NOMO-1 treated with dmso at 0.1 percent for 144 hours (cell line): Measurements from ENCODE around the gene SLC12A8.

Experiments
- DNase-seq: peaks from one replicate; lab custom pipeline; 2025; ENCODE audit not compliant: unreplicated experiment; lab: John Stamatoyannopoulos, UW

Gene SLC12A8

GRCh38 chr3:125188955-125189354, 23.6 kb downstream of the SLC12A8 start:
- no peak for DNase-seq

DNA sequence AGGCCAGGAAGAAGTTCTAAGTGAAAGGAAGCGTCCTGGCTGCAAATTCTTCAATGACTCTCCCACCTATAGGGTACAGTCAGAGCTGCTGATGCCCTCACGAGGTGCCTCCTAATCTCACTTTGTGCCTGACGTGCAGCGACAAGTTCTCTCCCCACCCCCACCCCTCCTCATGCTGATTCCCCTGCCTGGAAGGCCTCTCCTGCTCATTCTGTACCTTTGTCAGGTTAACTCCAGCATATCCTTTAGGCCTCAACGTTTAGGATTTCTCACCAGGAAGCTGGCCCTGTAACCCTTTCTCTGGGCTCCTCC, 25.0 kb downstream of the SLC12A8 start:
- no peak for DNase-seq

GRCh38 chr3:125186800-125187598, 25.5 kb downstream of the SLC12A8 start:
- DNase-seq = no peak

- no peak for DNase-seq
Measured at GRCh38 chr3:125186261-125186787, 26.2 kb downstream of the SLC12A8 start.

DNA sequence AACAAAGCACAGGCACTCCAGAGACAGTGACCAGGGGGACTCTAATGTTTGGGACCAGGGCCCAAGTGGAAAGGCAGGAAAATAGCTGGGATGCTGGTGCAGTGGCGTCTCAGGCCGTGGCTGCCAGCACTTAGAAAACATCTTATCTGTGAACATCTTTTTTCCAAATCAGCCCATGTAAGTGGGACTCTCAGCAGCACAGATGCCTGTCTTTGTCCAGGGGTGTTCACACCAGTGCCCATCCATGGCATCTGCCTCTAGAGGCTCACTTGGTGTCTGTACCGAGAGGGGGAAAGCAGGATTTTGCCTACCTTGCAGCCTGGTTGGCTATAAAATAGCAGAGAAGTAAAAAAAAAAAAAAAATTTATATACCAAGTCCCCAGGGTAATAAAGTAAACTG, 26.7 kb downstream of the SLC12A8 start:
- DNase-seq = no peak

GRCh38 chr3:125179884-125180240, 32.7 kb downstream of the SLC12A8 start:
- no peak for DNase-seq

GRCh38 chr3:125179143-125179883, 33.2 kb downstream of the SLC12A8 start:
- DNase-seq = no peak

- no peak for DNase-seq
Measured at GRCh38 chr3:125177746-125178145, 34.8 kb downstream of the SLC12A8 start.

- no peak for DNase-seq
Measured at GRCh38 chr3:125175295-125176078, 37.1 kb downstream of the SLC12A8 start.

- no peak for DNase-seq
Measured at GRCh38 chr3:125172346-125172745, 40.2 kb downstream of the SLC12A8 start.

GRCh38 chr3:125168711-125169393, 43.7 kb downstream of the SLC12A8 start:
- no peak for DNase-seq

DNA sequence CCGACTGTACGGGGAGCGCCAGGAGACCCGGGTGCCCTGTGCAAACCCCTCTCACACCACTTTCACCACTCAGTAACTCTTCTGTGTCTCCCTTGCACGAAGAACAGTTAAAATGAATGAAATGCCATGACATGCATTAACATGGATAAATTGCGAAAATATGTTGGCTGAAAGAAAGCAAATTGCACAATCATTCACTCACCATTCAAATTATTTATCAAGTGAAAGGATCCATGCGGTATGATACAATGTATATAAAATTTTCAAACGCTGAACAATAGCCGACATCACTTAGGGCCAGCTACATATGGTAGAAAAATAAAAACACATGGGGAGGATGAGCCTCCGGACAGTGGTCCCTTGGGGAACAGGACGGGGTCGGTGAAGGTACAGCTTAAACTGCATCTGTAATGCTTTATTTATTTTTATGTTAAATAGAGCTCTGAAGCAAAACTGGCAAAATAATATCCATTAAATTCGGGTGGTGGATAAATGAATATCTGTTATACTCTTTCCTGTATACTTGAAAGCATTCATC, 45.9 kb downstream of the SLC12A8 start:
- no peak for DNase-seq

GRCh38 chr3:125165948-125166553, 46.5 kb downstream of the SLC12A8 start:
- DNase-seq = no peak

- no peak for DNase-seq
Measured at GRCh38 chr3:125165189-125165947, 47.2 kb downstream of the SLC12A8 start.

DNA sequence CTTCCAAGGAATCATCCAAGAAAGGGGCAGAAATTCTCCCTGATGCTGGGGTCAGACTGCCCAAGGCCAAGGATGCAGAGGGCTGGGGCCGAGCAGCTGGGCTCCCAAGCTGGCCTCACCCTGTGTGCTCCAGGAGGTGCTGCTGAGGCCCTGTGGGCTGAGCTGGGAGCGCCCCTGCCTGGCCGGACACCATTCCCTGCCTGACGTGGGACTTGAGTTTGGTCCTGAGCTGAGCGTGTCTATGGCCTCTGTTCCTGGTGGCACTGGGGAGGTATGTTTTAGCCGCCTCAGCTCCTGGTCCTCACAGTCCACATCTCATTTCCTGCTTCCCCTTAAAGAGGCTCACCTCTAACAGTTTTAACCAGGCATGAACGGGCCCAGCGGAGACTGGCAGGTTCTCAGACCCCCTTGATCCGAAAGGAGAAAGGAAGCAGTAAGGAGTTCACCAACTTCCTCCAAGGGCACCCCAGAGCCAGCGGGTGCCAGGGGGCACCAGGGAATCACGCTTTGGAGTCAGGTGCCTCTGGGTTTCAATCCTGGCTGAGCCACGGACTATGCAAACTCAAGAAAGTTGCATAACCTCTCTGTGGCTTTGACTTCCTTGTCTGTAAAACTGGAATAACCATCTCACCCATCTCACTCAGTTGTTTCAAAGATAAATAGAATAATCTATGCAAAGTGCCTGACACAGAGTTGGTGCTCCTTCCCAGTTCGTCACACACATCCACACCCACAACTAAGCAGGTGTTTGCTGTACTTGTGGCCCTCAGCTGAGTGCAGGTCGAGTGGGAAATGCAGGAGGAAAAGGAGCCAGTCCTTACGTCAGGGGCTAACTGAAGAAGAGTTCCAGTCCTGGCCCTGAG, 48.6 kb downstream of the SLC12A8 start:
- peak; percentile 19 for DNase-seq

DNA sequence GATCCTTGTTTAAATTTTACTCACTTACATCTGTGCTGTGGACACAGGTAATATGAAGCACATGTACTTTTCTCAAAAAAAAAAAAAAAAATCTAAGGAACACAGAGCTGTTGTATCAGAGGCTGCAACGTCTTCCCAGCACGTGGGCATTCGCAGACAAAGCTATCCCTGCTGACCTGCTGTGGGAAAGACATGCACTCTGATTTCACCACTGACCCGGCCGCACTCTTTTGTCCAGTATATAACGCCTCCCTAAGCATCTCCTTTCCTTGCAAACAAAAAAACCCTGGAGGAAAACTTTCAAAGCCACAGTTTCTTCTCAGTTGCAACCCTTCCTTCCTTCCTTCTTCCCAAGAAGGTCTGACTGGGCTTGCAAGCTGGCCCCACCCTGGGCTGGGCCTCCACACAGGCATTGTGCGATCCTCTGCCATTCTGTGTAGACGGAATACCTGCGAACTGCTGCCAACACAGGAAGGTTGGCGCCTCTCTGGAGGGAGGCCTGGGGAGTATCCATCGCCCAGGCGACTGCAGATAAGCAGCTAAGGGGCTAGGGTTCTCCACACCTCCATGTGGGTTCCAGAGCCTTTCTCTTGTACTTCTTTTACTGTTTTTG, 50.8 kb downstream of the SLC12A8 start:
- DNase-seq = no peak

DNA sequence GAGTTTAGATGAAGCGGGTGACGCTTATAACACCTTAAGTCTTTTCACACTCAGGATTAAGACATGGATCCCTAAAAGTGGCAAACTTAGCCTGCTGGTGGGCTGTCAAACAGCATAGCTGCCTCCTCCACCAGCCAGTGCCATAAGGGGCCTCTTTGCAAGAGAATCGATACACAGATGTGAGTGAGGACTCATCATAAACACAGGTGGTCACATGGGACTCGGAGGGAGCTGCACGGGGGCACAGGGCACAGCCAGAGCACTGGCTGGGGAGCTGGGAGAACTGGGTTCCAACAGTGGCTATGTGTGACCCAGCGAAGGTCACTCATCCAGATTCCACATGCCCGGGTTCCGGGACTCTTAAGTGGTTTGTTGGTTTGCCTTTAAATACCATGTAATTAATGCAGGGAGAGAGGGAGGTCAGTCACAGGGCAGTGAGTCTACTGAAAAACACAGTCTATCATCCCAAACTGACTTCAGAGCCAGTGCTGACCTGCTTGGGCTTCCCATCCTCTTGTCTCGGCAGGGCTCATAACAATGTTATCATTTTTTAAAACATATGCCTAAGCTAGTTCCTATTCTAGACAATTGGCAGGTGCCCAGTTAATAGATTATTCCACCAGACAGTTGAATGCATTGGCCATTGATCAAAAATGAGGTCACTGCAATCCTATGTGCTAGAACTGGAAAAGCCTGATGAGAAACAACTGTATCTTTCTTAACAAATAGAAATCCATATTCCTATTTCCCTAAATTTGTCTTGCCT, 51.8 kb downstream of the SLC12A8 start:
- DNase-seq = no peak

- DNase-seq = no peak
Measured at GRCh38 chr3:125157183-125157582, 55.4 kb downstream of the SLC12A8 start.
